HG03439 (cell line): ENCODE measurements around the gene GPATCH8.

Experiments used
- ATAC-seq: cut with Tn5 transposase; IDR thresholded peaks from one replicate; pipeline ENCODE4 v1.9.1; 2021; ENCODE audit warnings: mild to moderate bottlenecking, moderate library complexity; ENCODE audit not compliant: unreplicated experiment

Gene GPATCH8

GRCh38 chr17:44359006-44359405 lies 144.2 kb downstream of the GPATCH8 start:
- no peak for ATAC-seq

GRCh38 chr17:44358066-44358465 lies 145.1 kb downstream of the GPATCH8 start:
- no peak for ATAC-seq

GRCh38 chr17:44356241-44356640 lies 147.0 kb downstream of the GPATCH8 start:
- no peak for ATAC-seq

GRCh38 chr17:44355642-44356099 lies 147.5 kb downstream of the GPATCH8 start:
- ATAC-seq = no peak

- no peak for ATAC-seq
Measured at GRCh38 chr17:44354582-44355561, 148.3 kb downstream of the GPATCH8 start.

GRCh38 chr17:44353672-44354331 lies 149.4 kb downstream of the GPATCH8 start:
- no peak for ATAC-seq

GRCh38 chr17:44352828-44353671 lies 150.2 kb downstream of the GPATCH8 start:
- ATAC-seq = no peak

- no peak for ATAC-seq
Measured at GRCh38 chr17:44351961-44352827, 151.0 kb downstream of the GPATCH8 start.

- ATAC-seq = no peak
Measured at GRCh38 chr17:44351464-44351863, 151.7 kb downstream of the GPATCH8 start.

- no peak for ATAC-seq
Measured at GRCh38 chr17:44350733-44351226, 152.4 kb downstream of the GPATCH8 start.

GRCh38 chr17:44349553-44350070 lies 153.6 kb downstream of the GPATCH8 start:
- ATAC-seq = no peak

- no peak for ATAC-seq
Measured at GRCh38 chr17:44348988-44349364, 154.2 kb downstream of the GPATCH8 start.

- peak; percentile 38 for ATAC-seq
Measured at GRCh38 chr17:44348234-44348987, 154.8 kb downstream of the GPATCH8 start.
